Stomach smooth muscle (tissue), 2 donors: ENCODE results near the gene SPRED2.

Experiments used
- H3K27ac ChIP-seq: one replicate; pipeline ENCODE4 v1.7.0; 2013; ENCODE audit warnings: mild to moderate bottlenecking, low read length, inconsistent platforms
- H3K27me3 ChIP-seq, 2 donors: one replicate each; pipeline ENCODE4 v1.7.0; 2013; ENCODE audit warnings: low read length in 2 of 2; ENCODE audit not compliant: insufficient read depth in 2 of 2, control insufficient read depth in 1 of 2
- H3K36me3 ChIP-seq, 2 donors: one replicate each; pipeline ENCODE4 v1.7.0; 2013; ENCODE audit warnings: low read length in 2 of 2; ENCODE audit not compliant: control insufficient read depth in 2 of 2, insufficient read depth in 2 of 2
- H3K4me1 ChIP-seq: one replicate; pipeline ENCODE4 v1.7.0; 2013; ENCODE audit warnings: low read length; ENCODE audit not compliant: control insufficient read depth, insufficient read depth
- H3K4me3 ChIP-seq, 2 donors: one replicate each; pipeline ENCODE4 v1.7.0; 2013; ENCODE audit warnings: low read length in 2 of 2
- H3K9ac ChIP-seq, 2 donors: one replicate each; pipeline ENCODE4 v1.7.0; 2013; ENCODE audit warnings: low read length in 2 of 2, mild to moderate bottlenecking in 1 of 2
- H3K9me3 ChIP-seq, 2 donors: one replicate each; pipeline ENCODE4 v1.7.0; 2013; ENCODE audit warnings: low read length in 2 of 2; ENCODE audit not compliant: control insufficient read depth in 2 of 2
- donor health status: healthy.
- donor health status: Pancreatic carcinoma.

Gene SPRED2

GRCh38 chr2:65442420-65443020, 10.1 kb upstream of the SPRED2 start:
- no peaks in the 10 kb centered on the region for H3K9me3 ChIP-seq
- no peaks in the 10 kb centered on the region for H3K4me1 ChIP-seq
- no peak overlapping the region for H3K27ac ChIP-seq
- H3K36me3 ChIP-seq: no peaks in the 10 kb centered on the region
- no peak overlapping the region for H3K4me3 ChIP-seq
- H3K9ac ChIP-seq: no peak overlapping the region
- no peaks in the 10 kb centered on the region for H3K27me3 ChIP-seq

- Histone ChIP-seq H3K9ac (no peak overlapping the region), H3K27ac (no peak overlapping the region), H3K4me3 (no peak overlapping the region), H3K36me3 (no peaks in the 10 kb centered on the region), H3K9me3 (no peaks in the 10 kb centered on the region), H3K4me1 (peaks cover 13% of the 10 kb centered on the region), H3K27me3 (no peaks in the 10 kb centered on the region)
Measured at GRCh38 chr2:65438137-65438899, 5.9 kb upstream of the SPRED2 start.

- H3K9me3 ChIP-seq: no peaks in the 10 kb centered on the region
- H3K4me3 ChIP-seq: no peak overlapping the region
- peak overlapping the region; percentile 89 for H3K27ac ChIP-seq
- H3K9ac ChIP-seq: peak overlapping the region in 1 of 2 donors; percentile 94
- peaks cover 13% of the 10 kb centered on the region for H3K4me1 ChIP-seq
- H3K36me3 ChIP-seq: no peaks in the 10 kb centered on the region
- H3K27me3 ChIP-seq: no peaks in the 10 kb centered on the region
Measured at GRCh38 chr2:65437392-65438135, 5.2 kb upstream of the SPRED2 start.

- H3K4me1 ChIP-seq: peaks cover 13% of the 10 kb centered on the region
- H3K9ac ChIP-seq: peak overlapping the region; percentile 94 to 96
- no peaks in the 10 kb centered on the region for H3K9me3 ChIP-seq
- H3K36me3 ChIP-seq: no peaks in the 10 kb centered on the region
- peak overlapping the region; percentile 89 to 90 for H3K4me3 ChIP-seq
- H3K27ac ChIP-seq: peak overlapping the region; percentile 89
- H3K27me3 ChIP-seq: no peaks in the 10 kb centered on the region
Measured at GRCh38 chr2:65436824-65437221, 4.4 kb upstream of the SPRED2 start.

- Histone ChIP-seq H3K9me3 (no peaks in the 10 kb centered on the region), H3K36me3 (no peaks in the 10 kb centered on the region), H3K4me1 (peaks cover 13% of the 10 kb centered on the region), H3K27ac (peak overlapping the region; percentile 89), H3K4me3 (peak overlapping the region; percentile 89 to 90), H3K27me3 (no peaks in the 10 kb centered on the region), H3K9ac (peak overlapping the region; percentile 94 to 96)
Measured at GRCh38 chr2:65436169-65436823, 3.9 kb upstream of the SPRED2 start.

GRCh38 chr2:65435625-65436168, 3.3 kb upstream of the SPRED2 start:
- Histone ChIP-seq H3K36me3 (no peaks in the 10 kb centered on the region), H3K4me3 (peak overlapping the region; percentile 89 to 90), H3K27ac (peak overlapping the region; percentile 89), H3K9ac (peak overlapping the region; percentile 94 to 96), H3K27me3 (no peaks in the 10 kb centered on the region), H3K9me3 (no peaks in the 10 kb centered on the region), H3K4me1 (peaks cover 15% of the 10 kb centered on the region)

GRCh38 chr2:65434592-65435241, 2.3 kb upstream of the SPRED2 start:
- H3K4me3 ChIP-seq: peak overlapping the region in 1 of 2 donors; percentile 89
- no peaks in the 10 kb centered on the region for H3K27me3 ChIP-seq
- no peaks in the 10 kb centered on the region for H3K9me3 ChIP-seq
- peaks cover 20% of the 10 kb centered on the region for H3K4me1 ChIP-seq
- H3K36me3 ChIP-seq: no peaks in the 10 kb centered on the region
- H3K9ac ChIP-seq: peak overlapping the region in 1 of 2 donors; percentile 94
- H3K27ac ChIP-seq: peak overlapping the region; percentile 89

- Histone ChIP-seq H3K9me3 (no peaks in the 10 kb centered on the region), H3K27ac (peak overlapping the region; percentile 82), H3K4me1 (peaks cover 13% of the 10 kb centered on the region), H3K4me3 (peak overlapping the region; percentile 84 to 93), H3K36me3 (no peaks in the 10 kb centered on the region), H3K27me3 (no peaks in the 10 kb centered on the region), H3K9ac (peak overlapping the region; percentile 78 to 82)
Measured at GRCh38 chr2:65431421-65432226, 775 bp downstream of the SPRED2 start.

- H3K9ac ChIP-seq: peak overlapping the region; percentile 62 to 82
Measured at GRCh38 chr2:65430603-65431420, 1.6 kb downstream of the SPRED2 start.

More at GRCh38 chr2:65430603-65431420, 1.6 kb downstream of the SPRED2 start:
- H3K27me3 ChIP-seq: no peaks in the 10 kb centered on the region
- peaks cover 13% of the 10 kb centered on the region for H3K4me1 ChIP-seq
- H3K36me3 ChIP-seq: no peaks in the 10 kb centered on the region
- no peaks in the 10 kb centered on the region for H3K9me3 ChIP-seq
- H3K4me3 ChIP-seq: peak overlapping the region; percentile 84 to 93
- H3K27ac ChIP-seq: peak overlapping the region; percentile 82
